GM19043 (cell line): ENCODE results near the gene IVNS1ABP.

Experiments
- ATAC-seq: cut with Tn5 transposase; IDR thresholded peaks from one replicate; pipeline ENCODE4 v1.9.1; 2021; ENCODE audit warnings: low read depth; ENCODE audit not compliant: unreplicated experiment

The IVNS1ABP gene

GRCh38 chr1:185297982-185298381, 19.1 kb downstream of the IVNS1ABP start:
- no peak for ATAC-seq

GRCh38 chr1:185295091-185295490, 22.0 kb downstream of the IVNS1ABP start:
- ATAC-seq = no peak

- no peak for ATAC-seq
Measured at GRCh38 chr1:185293967-185294542, 23.0 kb downstream of the IVNS1ABP start.

- ATAC-seq = no peak
Measured at GRCh38 chr1:185292237-185292636, 24.8 kb downstream of the IVNS1ABP start.

- ATAC-seq = no peak
Measured at GRCh38 chr1:185291652-185292051, 25.4 kb downstream of the IVNS1ABP start.

GRCh38 chr1:185291159-185291558, 25.9 kb downstream of the IVNS1ABP start:
- ATAC-seq = no peak

- ATAC-seq = no peak
Measured at GRCh38 chr1:185289880-185290279, 27.2 kb downstream of the IVNS1ABP start.

- no peak for ATAC-seq
Measured at GRCh38 chr1:185288435-185288834, 28.6 kb downstream of the IVNS1ABP start.

- no peak for ATAC-seq
Measured at GRCh38 chr1:185287451-185287850, 29.6 kb downstream of the IVNS1ABP start.

- ATAC-seq = no peak
Measured at GRCh38 chr1:185284533-185285276, 32.3 kb downstream of the IVNS1ABP start.

- ATAC-seq = no peak
Measured at GRCh38 chr1:185284116-185284515, 32.9 kb downstream of the IVNS1ABP start.

GRCh38 chr1:185281245-185281644, 35.8 kb downstream of the IVNS1ABP start:
- ATAC-seq = peak; percentile 99

GRCh38 chr1:185280589-185280988, 36.5 kb downstream of the IVNS1ABP start:
- no peak for ATAC-seq

GRCh38 chr1:185279571-185279970, 37.5 kb downstream of the IVNS1ABP start:
- no peak for ATAC-seq

- ATAC-seq = no peak
Measured at GRCh38 chr1:185271921-185272320, 45.1 kb downstream of the IVNS1ABP start.

GRCh38 chr1:185268352-185268751, 48.7 kb downstream of the IVNS1ABP start:
- no peak for ATAC-seq

GRCh38 chr1:185267701-185268100, 49.3 kb downstream of the IVNS1ABP start:
- ATAC-seq = no peak

GRCh38 chr1:185267301-185267700, 49.7 kb downstream of the IVNS1ABP start:
- no peak for ATAC-seq

- ATAC-seq = no peak
Measured at GRCh38 chr1:185265314-185265713, 51.7 kb downstream of the IVNS1ABP start.

GRCh38 chr1:185263780-185264179, 53.3 kb downstream of the IVNS1ABP start:
- ATAC-seq = no peak

GRCh38 chr1:185263292-185263691, 53.8 kb downstream of the IVNS1ABP start:
- ATAC-seq = no peak

GRCh38 chr1:185262151-185262550, 54.9 kb downstream of the IVNS1ABP start:
- ATAC-seq = no peak
